Ascending aorta (tissue), 2 donors: ENCODE results near the gene XRN2. TPM values are rescaled to one million over a fixed set of nuclear protein-coding genes. Genes with fewer than 3 reads are reported as not detected.

Experiments
- DNase-seq, 2 donors: peaks; one replicate each; pipeline ENCODE4 v3.0.0-alpha.2; 2019; ENCODE audit warnings: low spot score in 2 of 2
- H3K27ac ChIP-seq, 2 donors: fragments of 200-600 bp; sonication (generic); one replicate each; pipeline ENCODE4 v1.5.1; 2016 to 2017; ENCODE audit warnings: mild to moderate bottlenecking in 1 of 2
- H3K27me3 ChIP-seq: fragments of 200-600 bp; sonication (generic); one replicate; pipeline ENCODE4 v1.5.1; 2017
- H3K36me3 ChIP-seq, 2 donors: fragments of 200-600 bp; sonication (generic); one replicate each; pipeline ENCODE4 v1.5.1; 2016
- H3K4me1 ChIP-seq, 2 donors: fragments of 200-600 bp; sonication (generic); one replicate each; pipeline ENCODE4 v1.5.1; 2016 to 2017; ENCODE audit warnings: mild to moderate bottlenecking in 1 of 2
- H3K4me3 ChIP-seq, 2 donors: fragments of 200-600 bp; sonication (generic); one replicate each; pipeline ENCODE4 v1.5.1; 2016 to 2017; ENCODE audit warnings: mild to moderate bottlenecking in 1 of 2
- H3K9me3 ChIP-seq, 2 donors: fragments of 200-600 bp; sonication (generic); one replicate each; pipeline ENCODE4 v1.5.1; 2016
- intact Hi-C: fragments of 100-400 bp; cut with DNase I; formaldehyde crosslinking; loops from one replicate; pipeline ENCODE4 v1.15.1; 2023
- total RNA-seq: library from RNA; depleted of rRNA; stranded (reverse); fragments of >200 nt; gene quantifications from one replicate; pipeline ENCODE4 v1.1.0, GENCODE V29; 2016
- TF ChIP-seq, protein P1 (sequence below), 3 experiments: fragments of 200-600 bp in 2 of 3; fragments of 450-650 bp in 1 of 3; sonication (generic) in 2 of 3; IDR thresholded peaks; one replicate each; pipeline ENCODE4 v1.5.1; 2016 to 2019; ENCODE audit warnings: antibody characterized with exemption in 3 of 3, mild to moderate bottlenecking in 1 of 3, moderate library complexity in 1 of 3

Gene XRN2
- total RNA-seq, 1 donor from 2014 or later: 19.5 TPM

DNA sequence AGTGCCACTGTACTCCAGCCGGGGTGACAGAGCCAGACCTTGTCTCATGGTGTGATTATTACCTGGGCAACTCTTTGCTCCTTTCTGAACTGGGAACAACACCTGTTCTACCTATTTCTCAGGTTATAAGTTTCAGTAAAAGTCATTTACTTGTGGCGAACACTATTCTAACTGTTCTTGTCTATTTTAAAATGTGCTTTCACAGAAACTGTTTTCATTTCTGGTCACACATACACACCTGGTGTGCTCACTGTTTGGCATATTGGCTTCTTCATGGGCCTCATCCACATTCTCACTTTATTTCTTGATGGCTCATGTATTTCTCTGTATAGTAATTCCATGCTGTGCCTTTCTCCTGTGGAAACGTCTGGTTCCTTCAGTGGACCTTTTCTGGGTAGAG, 30.5 kb upstream of the XRN2 start:
- no peaks in the 10 kb centered on the region for H3K36me3 ChIP-seq
- no peak for DNase-seq
- no peak overlapping the region for H3K27ac ChIP-seq
- H3K4me1 ChIP-seq: no peaks in the 10 kb centered on the region
- no peaks in the 10 kb centered on the region for H3K9me3 ChIP-seq
- H3K27me3 ChIP-seq: no peaks in the 10 kb centered on the region
- TF ChIP-seq, protein P1, sequence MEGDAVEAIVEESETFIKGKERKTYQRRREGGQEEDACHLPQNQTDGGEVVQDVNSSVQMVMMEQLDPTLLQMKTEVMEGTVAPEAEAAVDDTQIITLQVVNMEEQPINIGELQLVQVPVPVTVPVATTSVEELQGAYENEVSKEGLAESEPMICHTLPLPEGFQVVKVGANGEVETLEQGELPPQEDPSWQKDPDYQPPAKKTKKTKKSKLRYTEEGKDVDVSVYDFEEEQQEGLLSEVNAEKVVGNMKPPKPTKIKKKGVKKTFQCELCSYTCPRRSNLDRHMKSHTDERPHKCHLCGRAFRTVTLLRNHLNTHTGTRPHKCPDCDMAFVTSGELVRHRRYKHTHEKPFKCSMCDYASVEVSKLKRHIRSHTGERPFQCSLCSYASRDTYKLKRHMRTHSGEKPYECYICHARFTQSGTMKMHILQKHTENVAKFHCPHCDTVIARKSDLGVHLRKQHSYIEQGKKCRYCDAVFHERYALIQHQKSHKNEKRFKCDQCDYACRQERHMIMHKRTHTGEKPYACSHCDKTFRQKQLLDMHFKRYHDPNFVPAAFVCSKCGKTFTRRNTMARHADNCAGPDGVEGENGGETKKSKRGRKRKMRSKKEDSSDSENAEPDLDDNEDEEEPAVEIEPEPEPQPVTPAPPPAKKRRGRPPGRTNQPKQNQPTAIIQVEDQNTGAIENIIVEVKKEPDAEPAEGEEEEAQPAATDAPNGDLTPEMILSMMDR (IDR thresholded peaks at IDR 0.05): no peak
- H3K4me3 ChIP-seq: no peak overlapping the region
- intact Hi-C loops: no loop called here

DNA sequence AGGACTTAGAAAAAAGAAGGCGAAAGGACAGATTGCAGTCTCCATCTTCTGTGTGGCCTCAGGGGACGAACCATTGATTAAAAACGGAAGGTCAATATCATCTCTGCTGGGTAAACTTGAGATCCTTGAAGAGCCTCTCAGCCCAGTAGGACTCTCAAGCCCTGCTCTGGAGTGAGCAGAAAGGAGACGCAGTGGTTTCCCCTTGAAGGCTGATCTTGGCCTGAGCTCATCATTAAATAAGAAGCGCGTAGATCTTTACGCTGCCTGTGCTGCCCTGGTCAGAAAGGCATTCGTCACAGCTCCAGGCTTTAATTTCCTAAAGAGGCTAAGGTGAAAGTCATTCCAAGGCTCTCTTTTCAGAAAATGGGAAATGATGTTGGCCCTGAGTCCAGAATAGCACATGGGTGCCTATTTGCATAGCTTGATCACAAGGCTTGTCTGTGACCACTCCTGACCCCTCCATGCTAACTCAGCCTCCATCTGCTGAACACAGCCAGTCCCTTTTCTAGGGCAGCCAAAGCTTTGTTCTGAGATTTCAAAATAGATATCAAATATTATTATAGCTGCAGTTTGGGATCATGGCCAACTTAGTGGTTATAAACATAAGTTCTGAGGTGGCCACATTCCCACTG, 29.3 kb upstream of the XRN2 start:
- TF ChIP-seq, protein P1 (IDR thresholded peaks at IDR 0.05): no peak
- H3K4me1 ChIP-seq: no peaks in the 10 kb centered on the region
- H3K9me3 ChIP-seq: no peaks in the 10 kb centered on the region
- intact Hi-C loops: no loop called here
- no peak overlapping the region for H3K27ac ChIP-seq
- no peaks in the 10 kb centered on the region for H3K36me3 ChIP-seq
- no peak overlapping the region for H3K4me3 ChIP-seq
- no peaks in the 10 kb centered on the region for H3K27me3 ChIP-seq
- no peak for DNase-seq

DNA sequence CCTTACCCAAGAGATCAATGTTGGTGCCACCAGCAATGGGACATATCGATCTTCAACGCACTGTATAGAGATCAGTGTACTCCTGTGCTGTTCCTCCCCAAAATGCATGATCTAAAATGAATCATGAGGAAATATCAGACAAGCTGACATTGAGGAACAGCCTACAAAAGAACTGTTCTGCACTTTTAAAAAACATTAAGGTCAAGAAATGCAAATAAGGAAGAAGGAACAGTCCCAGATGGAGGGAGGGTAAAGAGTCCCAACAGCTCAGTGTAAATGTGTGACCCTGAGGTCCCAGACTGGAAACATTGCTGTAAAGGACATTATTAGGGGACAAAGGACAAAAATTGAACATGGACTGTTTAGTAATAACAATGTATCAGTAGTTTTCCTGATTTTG, 24.3 kb upstream of the XRN2 start:
- Histone ChIP-seq H3K9me3 (no peaks in the 10 kb centered on the region), H3K27me3 (no peaks in the 10 kb centered on the region), H3K4me3 (no peak overlapping the region), H3K4me1 (no peaks in the 10 kb centered on the region), H3K27ac (no peak overlapping the region), H3K36me3 (no peaks in the 10 kb centered on the region)
- intact Hi-C loops: no loop called here
- TF ChIP-seq, protein P1 (IDR thresholded peaks at IDR 0.05): no peak
- no peak for DNase-seq

DNA sequence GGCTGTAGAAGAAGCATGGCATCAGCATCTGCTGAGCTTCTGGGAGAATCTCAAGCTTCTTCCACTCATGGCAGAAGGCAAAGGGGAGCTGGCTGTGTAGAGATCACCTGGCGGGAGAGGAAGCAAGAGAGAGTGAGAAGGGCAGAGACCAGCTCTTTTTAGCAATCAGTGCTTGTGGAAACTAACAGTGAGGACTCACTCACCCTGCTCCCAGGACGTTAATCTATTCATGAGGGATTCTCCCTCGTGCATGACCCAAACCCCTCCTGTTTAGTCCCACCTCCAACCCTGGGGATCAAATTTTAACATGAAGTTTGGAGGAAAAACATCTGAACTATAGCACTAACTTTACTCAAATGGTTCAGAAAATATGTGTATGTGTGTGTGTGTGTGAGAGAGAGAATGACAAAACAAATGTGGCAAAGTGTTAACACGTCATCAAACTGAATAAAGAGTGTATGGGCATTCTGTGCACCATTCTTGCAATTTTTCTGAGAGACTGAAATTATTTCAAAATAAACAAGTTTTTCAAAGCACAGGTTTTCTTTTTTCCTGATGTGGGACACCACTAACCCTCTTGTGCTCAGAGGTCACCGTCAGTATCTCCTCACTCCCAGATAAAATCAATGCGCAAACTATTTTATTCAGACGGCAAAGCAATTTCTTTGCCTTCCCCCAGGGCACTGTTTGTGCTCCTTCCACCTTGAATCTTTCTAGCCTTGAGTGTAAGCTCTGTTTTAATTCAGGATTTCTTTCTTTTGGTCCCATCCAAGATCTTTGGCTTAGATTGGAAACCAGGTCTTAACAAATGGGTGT, 23.2 kb upstream of the XRN2 start:
- TF ChIP-seq, protein P1 (IDR thresholded peaks at IDR 0.05): no peak
- no peak overlapping the region for H3K4me3 ChIP-seq
- H3K27me3 ChIP-seq: no peaks in the 10 kb centered on the region
- H3K36me3 ChIP-seq: no peaks in the 10 kb centered on the region
- no peak overlapping the region for H3K27ac ChIP-seq
- no peaks in the 10 kb centered on the region for H3K9me3 ChIP-seq
- intact Hi-C loops: no loop called here
- no peak for DNase-seq
- no peaks in the 10 kb centered on the region for H3K4me1 ChIP-seq

DNA sequence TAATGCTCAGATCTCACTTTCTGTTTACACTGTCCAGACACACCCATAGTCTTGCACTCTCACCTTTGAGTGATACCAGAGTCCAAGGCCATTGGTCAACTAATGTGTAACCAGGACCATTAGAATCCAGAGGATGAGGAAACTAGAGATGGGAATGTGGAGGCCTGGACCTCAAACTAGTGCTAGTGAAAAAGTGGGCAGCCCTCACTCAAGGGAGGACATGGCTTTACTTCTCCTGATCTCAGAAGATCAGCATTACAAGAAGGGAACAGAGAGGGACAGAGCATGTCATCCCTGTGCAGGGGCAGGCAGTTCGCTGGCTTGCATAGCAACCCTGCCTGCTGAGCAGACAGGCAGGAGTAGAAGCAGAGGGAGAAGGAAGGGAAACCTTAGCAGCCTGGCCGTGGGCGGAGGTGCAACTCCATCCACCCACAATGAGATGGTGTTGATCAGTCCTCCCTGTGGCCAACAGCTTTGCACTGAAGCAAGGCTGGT, 22.6 kb upstream of the XRN2 start:
- no peaks in the 10 kb centered on the region for H3K27me3 ChIP-seq
- TF ChIP-seq, protein P1 (IDR thresholded peaks at IDR 0.05): no peak

More for the DNA sequence above, 22.6 kb upstream of the XRN2 start:
- H3K4me1 ChIP-seq: no peaks in the 10 kb centered on the region
- DNase-seq: no peak
- H3K9me3 ChIP-seq: no peaks in the 10 kb centered on the region
- intact Hi-C loops: no loop called here
- no peak overlapping the region for H3K4me3 ChIP-seq
- H3K27ac ChIP-seq: no peak overlapping the region
- no peaks in the 10 kb centered on the region for H3K36me3 ChIP-seq
